H9 (cell line): ENCODE results near the gene UBASH3A. TPM values are rescaled to one million over a fixed set of nuclear protein-coding genes. Genes with fewer than 3 reads are reported as not detected.
A peak's percentile ranks its signal among the peaks of the same experiment; 100 is the strongest.

Source experiments
- DNase-seq: peaks from one replicate; pipeline ENCODE4 v3.0.0-alpha.2; 2017
- H2AFZ ChIP-seq: one replicate; pipeline ENCODE4 v1.6.1; 2013; ENCODE audit warnings: mild to moderate bottlenecking, low read length, control low read depth, moderate library complexity
- H2AK5ac ChIP-seq: 2 replicates; pipeline ENCODE4 v1.6.1; 2013; ENCODE audit warnings: low read length, control low read depth, mixed read lengths; ENCODE audit not compliant: insufficient read length
- H2BK120ac ChIP-seq: one replicate; pipeline ENCODE4 v1.6.1; 2013; ENCODE audit warnings: low read depth, mild to moderate bottlenecking, low read length, control low read depth, inconsistent platforms; ENCODE audit not compliant: poor library complexity, severe bottlenecking
- H2BK12ac ChIP-seq: 2 replicates; pipeline ENCODE4 v1.6.1; 2013; ENCODE audit warnings: low read length, control low read depth, mixed read lengths, low read depth; ENCODE audit not compliant: insufficient read length
- H2BK15ac ChIP-seq: 2 replicates; pipeline ENCODE4 v1.6.1; 2013; ENCODE audit warnings: low read depth, low read length, control low read depth
- H2BK20ac ChIP-seq: one replicate; pipeline ENCODE4 v1.6.1; 2013; ENCODE audit warnings: low read depth, mild to moderate bottlenecking, low read length, control low read depth, inconsistent platforms; ENCODE audit not compliant: poor library complexity, severe bottlenecking
- H2BK5ac ChIP-seq: 2 replicates; pipeline ENCODE4 v1.6.1; 2013; ENCODE audit warnings: low read length, control low read depth, mixed read lengths; ENCODE audit not compliant: insufficient read length
- H3K14ac ChIP-seq: 2 replicates; pipeline ENCODE4 v1.6.1; 2013; ENCODE audit warnings: low read length, control low read depth; ENCODE audit not compliant: insufficient read depth
- H3K18ac ChIP-seq: 2 replicates; pipeline ENCODE4 v1.6.1; 2013; ENCODE audit warnings: low read depth, mild to moderate bottlenecking, mixed read lengths, low read length, control low read depth; ENCODE audit not compliant: insufficient read length
- H3K23ac ChIP-seq: 2 replicates; pipeline ENCODE4 v1.6.1; 2013; ENCODE audit warnings: low read length, control low read depth, mixed read lengths, low read depth; ENCODE audit not compliant: insufficient read length
- H3K23me2 ChIP-seq: 2 replicates; pipeline ENCODE4 v1.6.1; 2013; ENCODE audit warnings: low read depth, mild to moderate bottlenecking, mixed read lengths, low read length, control low read depth; ENCODE audit not compliant: insufficient read length, poor library complexity, severe bottlenecking
- H3K27ac ChIP-seq: 2 replicates; pipeline ENCODE4 v1.5.1; 2013; ENCODE audit warnings: low read length, control low read depth, mixed read lengths, low read depth; ENCODE audit not compliant: insufficient read length
- H3K27me3 ChIP-seq: 2 replicates; pipeline ENCODE4 v1.6.1; 2013; ENCODE audit warnings: low read length, control low read depth, inconsistent platforms; ENCODE audit not compliant: insufficient read depth
- H3K4ac ChIP-seq: 2 replicates; pipeline ENCODE4 v1.6.1; 2013; ENCODE audit warnings: low read depth, mild to moderate bottlenecking, control low read depth, inconsistent platforms, low read length, moderate library complexity
- H3K4me1 ChIP-seq: 2 replicates; pipeline ENCODE4 v1.6.1; 2013; ENCODE audit warnings: low read length, control low read depth, inconsistent platforms; ENCODE audit not compliant: insufficient read depth
- H3K4me2 ChIP-seq: 2 replicates; pipeline ENCODE4 v1.6.1; 2013; ENCODE audit warnings: low read length, control low read depth, mixed read lengths; ENCODE audit not compliant: insufficient read length, insufficient read depth
- H3K56ac ChIP-seq: 2 replicates; pipeline ENCODE4 v1.6.1; 2013; ENCODE audit warnings: low read depth, mild to moderate bottlenecking, mixed read lengths, low read length, control low read depth; ENCODE audit not compliant: insufficient read length
- H3K79me1 ChIP-seq: 2 replicates; pipeline ENCODE4 v1.6.1; 2013; ENCODE audit warnings: low read depth, mild to moderate bottlenecking, moderate library complexity, low read length, control low read depth, inconsistent platforms; ENCODE audit not compliant: insufficient read depth, poor library complexity, severe bottlenecking
- H3K79me2 ChIP-seq: 2 replicates; pipeline ENCODE4 v1.6.1; 2013; ENCODE audit warnings: low read length, control low read depth, inconsistent platforms; ENCODE audit not compliant: insufficient read depth
- H3K9ac ChIP-seq: 2 replicates; pipeline ENCODE4 v1.6.1; 2013; ENCODE audit warnings: low read length, control low read depth, mixed read lengths; ENCODE audit not compliant: insufficient read length; ENCODE audit errors: extremely low read depth
- H3K9me3 ChIP-seq: one replicate; pipeline ENCODE4 v1.6.1; 2013; ENCODE audit warnings: low read depth, low read length, inconsistent platforms; ENCODE audit not compliant: control insufficient read depth
- H3T11ph ChIP-seq: one replicate; pipeline ENCODE4 v1.6.1; 2013; ENCODE audit warnings: mild to moderate bottlenecking, low read length, control low read depth, inconsistent platforms
- H4K20me1 ChIP-seq: one replicate; pipeline ENCODE4 v1.6.1; 2013; ENCODE audit not compliant: control insufficient read depth, insufficient read length, insufficient read depth
- H4K5ac ChIP-seq: 2 replicates; pipeline ENCODE4 v1.6.1; 2013; ENCODE audit warnings: low read depth, mild to moderate bottlenecking, mixed read lengths, low read length, control low read depth; ENCODE audit not compliant: insufficient read length
- H4K8ac ChIP-seq: replicated peaks from 2 replicates; pipeline ENCODE4 v1.6.1; 2013; ENCODE audit warnings: low read length, control low read depth, mixed read lengths, low read depth; ENCODE audit not compliant: insufficient read length
- H4K91ac ChIP-seq: 2 replicates; pipeline ENCODE4 v1.6.1; 2013; ENCODE audit warnings: low read depth, mild to moderate bottlenecking, moderate library complexity, mixed read lengths, low read length, control low read depth; ENCODE audit not compliant: insufficient read length
- H3K27ac Mint-ChIP-seq, 3 experiments: 2 replicates in 2 of 3; 3 replicates in 1 of 3; pipeline ENCODE4 v1.8.0; 2020 to 2021; ENCODE audit warnings: mixed read lengths in 3 of 3, mild to moderate bottlenecking in 1 of 3, moderate library complexity in 1 of 3
- H3K27me3 Mint-ChIP-seq: 2 replicates; pipeline ENCODE4 v1.8.0; 2021; ENCODE audit warnings: low read depth, mild to moderate bottlenecking, moderate library complexity, mixed read lengths
- H3K36me3 Mint-ChIP-seq, 3 experiments: 2 replicates in 2 of 3; 3 replicates in 1 of 3; pipeline ENCODE4 v1.8.0; 2020 to 2021; ENCODE audit warnings: low read depth in 3 of 3, mixed read lengths in 3 of 3; ENCODE audit not compliant: insufficient read depth in 1 of 3
- H3K4me1 Mint-ChIP-seq, 2 experiments: 2 replicates each; pipeline ENCODE4 v1.8.0; 2020; ENCODE audit warnings: mixed read lengths in 2 of 2
- H3K4me3 Mint-ChIP-seq, 2 experiments: 2 replicates in 1 of 2; 3 replicates in 1 of 2; pipeline ENCODE4 v1.8.0; 2020 to 2021; ENCODE audit warnings: mild to moderate bottlenecking in 2 of 2, mixed read lengths in 2 of 2, moderate library complexity in 1 of 2
- H3K9me3 Mint-ChIP-seq, 2 experiments: 2 replicates in 1 of 2; 3 replicates in 1 of 2; pipeline ENCODE4 v1.8.0; 2020; ENCODE audit warnings: mild to moderate bottlenecking in 2 of 2, mixed read lengths in 2 of 2, moderate library complexity in 1 of 2
- CTCF ChIP-seq: fragments of 200-600 bp; sonication (generic); conservative IDR thresholded peaks from 3 replicates; pipeline ENCODE4 v1.8.0; 2021; ENCODE audit warnings: antibody characterized with exemption, mild to moderate bottlenecking
- WGBS: extraction: QIAGEN DNeasy Blood & Tissue Kit; methylation state at CpG from one replicate; pipeline ENCODE4 v1.1.7; 2013; ENCODE audit warnings: missing lambda C conversion rate, low lambda C conversion rate, mixed read lengths; ENCODE audit not compliant: insufficient read length; ENCODE audit errors: extremely low coverage; 5-methylcytosine and 5-hydroxymethylcytosine counted together
- total RNA-seq: library from RNA; stranded (reverse); gene quantifications from 2 replicates; pipeline ENCODE4 v1.2.1, GENCODE V29; 2021

Gene UBASH3A
- total RNA-seq, 1 experiment from 2014 or later, result not detected

DNA sequence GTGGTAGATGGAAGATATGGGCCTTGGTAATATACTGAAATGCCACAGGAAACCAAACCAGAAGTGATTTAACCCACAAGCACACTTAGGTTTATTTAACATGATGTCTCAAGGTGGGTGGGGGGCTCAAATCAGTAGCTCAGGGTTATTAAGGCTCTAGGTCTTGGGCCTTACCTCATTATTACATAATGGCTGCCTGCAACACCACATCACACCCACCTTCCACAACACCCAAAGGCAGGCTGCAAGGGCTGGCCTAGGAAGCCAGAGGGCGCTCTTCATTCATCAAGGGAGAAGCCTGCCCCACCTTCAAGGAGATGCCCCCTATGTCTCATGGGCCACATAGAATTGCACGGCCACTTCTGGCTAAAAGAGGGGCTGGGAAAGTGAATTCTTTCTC is 43.4 kb upstream of the UBASH3A start:
- H3K4me3 Mint-ChIP-seq, result no peak overlapping the region

More for the DNA sequence above, 43.4 kb upstream of the UBASH3A start:
- H2BK12ac ChIP-seq, result no peak overlapping the region
- no peak overlapping the region for H2AK5ac ChIP-seq
- no peak overlapping the region for H2AFZ ChIP-seq
- no peaks in the 10 kb centered on the region for H3K79me2 ChIP-seq
- no peak overlapping the region for H3K4ac ChIP-seq
- peak; percentile 57 for TF ChIP-seq CTCF
- H4K8ac ChIP-seq, result no peak overlapping the region
- no peak overlapping the region for H4K5ac ChIP-seq
- no peak overlapping the region for H2BK5ac ChIP-seq
- H3K14ac ChIP-seq, result no peak overlapping the region
- H3K27me3 ChIP-seq, result no peaks in the 10 kb centered on the region
- H3K56ac ChIP-seq, result no peak overlapping the region
- WGBS, result no CpG with 5 or more reads among the region's 2 CpGs
- no peaks in the 10 kb centered on the region for H3K4me1 ChIP-seq
- no peak overlapping the region for H3T11ph ChIP-seq
- no peaks in the 10 kb centered on the region for H4K20me1 ChIP-seq
- H3K9me3 ChIP-seq, result no peaks in the 10 kb centered on the region
- H3K36me3 Mint-ChIP-seq, result peaks cover 3 to 5% (median 4%) of the 10 kb centered on the region in 3 experiments; a peak in 6 of 7 replicates
- peaks cover 9 to 18% of the 10 kb centered on the region in 2 experiments for H3K9me3 Mint-ChIP-seq
- H3K18ac ChIP-seq, result no peak overlapping the region
- peaks cover 5% of the 10 kb centered on the region for H3K27me3 Mint-ChIP-seq
- H2BK15ac ChIP-seq, result no peak overlapping the region
- H3K27ac Mint-ChIP-seq, result no peak overlapping the region
- H2BK20ac ChIP-seq, result no peak overlapping the region
- H3K9ac ChIP-seq, result no peak overlapping the region
- no peak overlapping the region for H3K23ac ChIP-seq
- H3K4me1 Mint-ChIP-seq, result no peaks in the 10 kb centered on the region
- no peak for DNase-seq
- no peak overlapping the region for H4K91ac ChIP-seq
- no peaks in the 10 kb centered on the region for H3K79me1 ChIP-seq
- no peaks in the 10 kb centered on the region for H3K23me2 ChIP-seq
- no peak overlapping the region for H3K27ac ChIP-seq
- no peak overlapping the region for H2BK120ac ChIP-seq
- no peak overlapping the region for H3K4me2 ChIP-seq
